Trophoblast cell (in vitro differentiated cells and primary cell): ENCODE measurements around the gene DPYD.

Experiments
- DNase-seq, 2 donors: peaks; one replicate each; pipeline ENCODE4 v3.0.0-alpha.2; 2016
- H2AFZ ChIP-seq: 2 replicates; pipeline ENCODE4 v1.6.1; 2013; ENCODE audit warnings: low read length, moderate library complexity, mild to moderate bottlenecking; ENCODE audit not compliant: insufficient read depth, poor library complexity
- H2AK5ac ChIP-seq: 2 replicates; pipeline ENCODE4 v1.6.1; 2013; ENCODE audit warnings: mild to moderate bottlenecking, low read length
- H2BK120ac ChIP-seq: 2 replicates; pipeline ENCODE4 v1.6.1; 2013; ENCODE audit warnings: low read length, mild to moderate bottlenecking, moderate library complexity; ENCODE audit not compliant: insufficient read depth, poor library complexity
- H2BK12ac ChIP-seq: 2 replicates; pipeline ENCODE4 v1.6.1; 2013; ENCODE audit warnings: mild to moderate bottlenecking, low read length, moderate library complexity
- H2BK5ac ChIP-seq: 2 replicates; pipeline ENCODE4 v1.6.1; 2013; ENCODE audit warnings: low read length, low read depth, moderate library complexity, mild to moderate bottlenecking; ENCODE audit not compliant: poor library complexity
- H3K14ac ChIP-seq: 2 replicates; pipeline ENCODE4 v1.6.1; 2013; ENCODE audit warnings: mild to moderate bottlenecking, low read length
- H3K18ac ChIP-seq: 2 replicates; pipeline ENCODE4 v1.6.1; 2013; ENCODE audit warnings: mild to moderate bottlenecking, low read length
- H3K23ac ChIP-seq: 2 replicates; pipeline ENCODE4 v1.6.1; 2013; ENCODE audit warnings: low read length
- H3K27ac ChIP-seq: 2 replicates; pipeline ENCODE4 v1.5.1; 2013; ENCODE audit warnings: low read depth, mild to moderate bottlenecking, inconsistent platforms, low read length, moderate library complexity
- H3K27me3 ChIP-seq: 2 replicates; pipeline ENCODE4 v1.6.1; 2013; ENCODE audit warnings: inconsistent platforms, mild to moderate bottlenecking, low read length, moderate library complexity; ENCODE audit not compliant: insufficient read depth
- H3K36me3 ChIP-seq, 2 experiments: 1 replicate in 1 of 2; 2 replicates in 1 of 2; pipeline ENCODE4 v1.6.1; 2013; ENCODE audit warnings: low read length in 2 of 2, mild to moderate bottlenecking in 2 of 2, moderate library complexity in 1 of 2; ENCODE audit not compliant: insufficient read depth in 2 of 2, control insufficient read depth in 1 of 2
- H3K4ac ChIP-seq: 2 replicates; pipeline ENCODE4 v1.6.1; 2013; ENCODE audit warnings: low read depth, mild to moderate bottlenecking, low read length, moderate library complexity
- H3K4me1 ChIP-seq, 2 experiments: 1 replicate in 1 of 2; 2 replicates in 1 of 2; pipeline ENCODE4 v1.6.1; 2013; ENCODE audit warnings: low read length in 2 of 2, mild to moderate bottlenecking in 2 of 2, moderate library complexity in 1 of 2; ENCODE audit not compliant: insufficient read depth in 2 of 2, control insufficient read depth in 1 of 2
- H3K4me2 ChIP-seq: 2 replicates; pipeline ENCODE4 v1.6.1; 2013; ENCODE audit warnings: inconsistent platforms, mild to moderate bottlenecking, low read length, moderate library complexity
- H3K4me3 ChIP-seq: 2 replicates; pipeline ENCODE4 v1.5.1; 2013; ENCODE audit warnings: mild to moderate bottlenecking, low read depth, low read length, inconsistent platforms
- H3K79me1 ChIP-seq: one replicate; pipeline ENCODE4 v1.6.1; 2013; ENCODE audit warnings: low read length
- H3K79me2 ChIP-seq: 2 replicates; pipeline ENCODE4 v1.6.1; 2013; ENCODE audit warnings: low read length, mild to moderate bottlenecking; ENCODE audit not compliant: control insufficient read depth, insufficient read depth, poor library complexity
- H3K9ac ChIP-seq: 2 replicates; pipeline ENCODE4 v1.6.1; 2013; ENCODE audit warnings: mild to moderate bottlenecking, low read length
- H3K9me3 ChIP-seq: 2 replicates; pipeline ENCODE4 v1.6.1; 2013; ENCODE audit warnings: low read depth, mild to moderate bottlenecking, control low read depth, inconsistent platforms, low read length; ENCODE audit not compliant: insufficient read depth
- H4K12ac ChIP-seq: 2 replicates; pipeline ENCODE4 v1.6.1; 2013; ENCODE audit warnings: low read depth, mild to moderate bottlenecking, low read length, moderate library complexity
- H4K8ac ChIP-seq: 2 replicates; pipeline ENCODE4 v1.6.1; 2013; ENCODE audit warnings: low read depth, mild to moderate bottlenecking, low read length, moderate library complexity
- H4K91ac ChIP-seq: one replicate; pipeline ENCODE4 v1.6.1; 2013; ENCODE audit warnings: low read depth, mild to moderate bottlenecking, low read length, moderate library complexity
- WGBS: extraction: QIAGEN DNeasy Blood & Tissue Kit; methylation state at CpG from one replicate; pipeline ENCODE4 v1.1.7; 2013; ENCODE audit warnings: missing lambda C conversion rate; ENCODE audit not compliant: insufficient read length, insufficient coverage; ENCODE audit errors: extremely low coverage; 5-methylcytosine and 5-hydroxymethylcytosine counted together

Gene DPYD

GRCh38 chr1:97567000-97567749 lies 353.7 kb downstream of the DPYD start:
- Histone ChIP-seq H3K27me3 (no peaks in the 10 kb centered on the region), H3K14ac (no peak overlapping the region), H3K27ac (no peak overlapping the region), H3K4me1 (no peaks in the 10 kb centered on the region), H2BK5ac (no peak overlapping the region), H3K4me3 (no peak overlapping the region), H2AFZ (no peak overlapping the region), H2BK120ac (no peak overlapping the region), H3K79me1 (no peaks in the 10 kb centered on the region), H3K9ac (no peak overlapping the region), H2AK5ac (no peak overlapping the region), H3K9me3 (no peaks in the 10 kb centered on the region), H3K36me3 (no peaks in the 10 kb centered on the region), H2BK12ac (no peak overlapping the region), H3K4ac (no peak overlapping the region), H4K12ac (no peak overlapping the region), H3K23ac (no peak overlapping the region), H4K91ac (no peak overlapping the region), H3K18ac (no peak overlapping the region), H3K79me2 (no peaks in the 10 kb centered on the region), H3K4me2 (no peak overlapping the region), H4K8ac (no peak overlapping the region)
- DNase-seq: no peak
- WGBS: no CpG with 5 or more reads among the region's 4 CpGs

- Histone ChIP-seq H2BK5ac (no peak overlapping the region), H3K27me3 (no peaks in the 10 kb centered on the region), H3K18ac (no peak overlapping the region), H4K12ac (no peak overlapping the region), H3K36me3 (no peaks in the 10 kb centered on the region), H3K4ac (no peak overlapping the region), H3K79me1 (no peaks in the 10 kb centered on the region), H3K4me2 (no peak overlapping the region), H3K9me3 (no peaks in the 10 kb centered on the region), H4K8ac (no peak overlapping the region), H3K79me2 (no peaks in the 10 kb centered on the region), H3K14ac (no peak overlapping the region), H3K4me3 (no peak overlapping the region), H4K91ac (no peak overlapping the region), H3K4me1 (no peaks in the 10 kb centered on the region), H2BK12ac (no peak overlapping the region), H2AFZ (no peak overlapping the region), H2BK120ac (no peak overlapping the region), H3K23ac (no peak overlapping the region), H3K27ac (no peak overlapping the region), H3K9ac (no peak overlapping the region), H2AK5ac (no peak overlapping the region)
- no CpG with 5 or more reads among the region's 5 CpGs for WGBS
- no peak for DNase-seq
Observed at GRCh38 chr1:97565886-97566285, 354.9 kb downstream of the DPYD start.

GRCh38 chr1:97563926-97564325 lies 356.9 kb downstream of the DPYD start:
- Histone ChIP-seq H3K9ac (no peak overlapping the region), H3K9me3 (no peaks in the 10 kb centered on the region), H2BK12ac (no peak overlapping the region), H3K4me2 (no peak overlapping the region), H3K4me3 (no peak overlapping the region), H3K27me3 (no peaks in the 10 kb centered on the region), H4K12ac (no peak overlapping the region), H2BK5ac (no peak overlapping the region), H3K23ac (no peak overlapping the region), H3K4ac (no peak overlapping the region), H3K79me2 (no peaks in the 10 kb centered on the region), H2BK120ac (no peak overlapping the region), H3K18ac (no peak overlapping the region), H2AFZ (no peak overlapping the region), H4K8ac (no peak overlapping the region), H4K91ac (no peak overlapping the region), H3K36me3 (no peaks in the 10 kb centered on the region), H3K27ac (no peak overlapping the region), H3K14ac (no peak overlapping the region), H3K79me1 (no peaks in the 10 kb centered on the region), H2AK5ac (no peak overlapping the region), H3K4me1 (no peaks in the 10 kb centered on the region)
- no peak for DNase-seq
- WGBS: no CpG with 5 or more reads among the region's 4 CpGs

- Histone ChIP-seq H4K12ac (no peak overlapping the region), H2BK12ac (no peak overlapping the region), H2BK120ac (no peak overlapping the region), H3K9ac (no peak overlapping the region), H3K27ac (no peak overlapping the region), H3K27me3 (no peaks in the 10 kb centered on the region), H3K4me1 (no peaks in the 10 kb centered on the region), H4K8ac (no peak overlapping the region), H3K23ac (no peak overlapping the region), H3K18ac (no peak overlapping the region), H2AK5ac (no peak overlapping the region), H3K4me2 (no peak overlapping the region), H3K36me3 (no peaks in the 10 kb centered on the region), H2BK5ac (no peak overlapping the region), H3K79me1 (no peaks in the 10 kb centered on the region), H3K79me2 (no peaks in the 10 kb centered on the region), H2AFZ (no peak overlapping the region), H3K4ac (no peak overlapping the region), H3K14ac (no peak overlapping the region), H3K4me3 (no peak overlapping the region), H3K9me3 (no peaks in the 10 kb centered on the region), H4K91ac (no peak overlapping the region)
- no peak for DNase-seq
Observed at GRCh38 chr1:97562081-97562480, 358.8 kb downstream of the DPYD start.
